Adrenal gland (tissue), 5 donors: Measurements from ENCODE around the gene TCP11L2.

Source experiments
- POLR2A ChIP-seq, 2 donors: fragments of 450-650 bp; IDR thresholded peaks; one replicate each; pipeline ENCODE4 v1.6.1; 2017; ENCODE audit warnings: antibody characterized with exemption in 2 of 2, mild to moderate bottlenecking in 2 of 2, moderate library complexity in 1 of 2
- TF ChIP-seq, protein P1 (sequence below), 6 experiments: fragments of 450-650 bp in 4 of 6; fragments of 200-600 bp in 2 of 6; sonication (generic) in 1 of 6; IDR thresholded peaks; 1 replicate in 5 of 6; 2 replicates in 1 of 6; pipeline versions ENCODE4 v1.5.1 to v1.8.0; 2016 to 2021; ENCODE audit warnings: antibody characterized with exemption in 6 of 6, mild to moderate bottlenecking in 2 of 6, moderate library complexity in 1 of 6
- donor health status: DM: no; HTN: no; CAD: no.

DNA sequence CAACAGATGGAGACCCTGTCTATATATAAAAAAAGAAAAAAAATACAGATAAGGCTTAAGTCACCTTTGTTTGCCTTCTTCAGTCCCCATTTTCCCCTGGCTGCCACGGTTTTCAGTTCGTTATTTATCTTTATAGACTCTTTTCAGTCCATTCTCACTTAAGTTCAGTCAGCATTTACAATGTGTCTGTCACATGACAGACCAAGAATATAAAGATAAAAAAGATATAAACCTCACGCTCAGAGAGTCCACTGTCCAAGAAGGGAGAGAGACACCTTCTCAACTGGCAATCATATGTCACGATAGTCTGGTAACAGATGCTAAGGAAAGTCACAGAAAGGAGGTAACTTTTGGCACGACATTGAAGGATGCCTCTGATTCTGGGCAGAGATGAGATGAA is 41.6 kb downstream of the TCP11L2 start:
- TF ChIP-seq, protein P1, sequence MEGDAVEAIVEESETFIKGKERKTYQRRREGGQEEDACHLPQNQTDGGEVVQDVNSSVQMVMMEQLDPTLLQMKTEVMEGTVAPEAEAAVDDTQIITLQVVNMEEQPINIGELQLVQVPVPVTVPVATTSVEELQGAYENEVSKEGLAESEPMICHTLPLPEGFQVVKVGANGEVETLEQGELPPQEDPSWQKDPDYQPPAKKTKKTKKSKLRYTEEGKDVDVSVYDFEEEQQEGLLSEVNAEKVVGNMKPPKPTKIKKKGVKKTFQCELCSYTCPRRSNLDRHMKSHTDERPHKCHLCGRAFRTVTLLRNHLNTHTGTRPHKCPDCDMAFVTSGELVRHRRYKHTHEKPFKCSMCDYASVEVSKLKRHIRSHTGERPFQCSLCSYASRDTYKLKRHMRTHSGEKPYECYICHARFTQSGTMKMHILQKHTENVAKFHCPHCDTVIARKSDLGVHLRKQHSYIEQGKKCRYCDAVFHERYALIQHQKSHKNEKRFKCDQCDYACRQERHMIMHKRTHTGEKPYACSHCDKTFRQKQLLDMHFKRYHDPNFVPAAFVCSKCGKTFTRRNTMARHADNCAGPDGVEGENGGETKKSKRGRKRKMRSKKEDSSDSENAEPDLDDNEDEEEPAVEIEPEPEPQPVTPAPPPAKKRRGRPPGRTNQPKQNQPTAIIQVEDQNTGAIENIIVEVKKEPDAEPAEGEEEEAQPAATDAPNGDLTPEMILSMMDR (IDR thresholded peaks at IDR 0.05), result no peak
- TF ChIP-seq POLR2A (IDR thresholded peaks at IDR 0.05), result no peak
